Omental fat pad (tissue), 4 donors: ENCODE measurements around the gene NTN1. TPM values are rescaled to one million over a fixed set of nuclear protein-coding genes. Genes with fewer than 3 reads are reported as not detected.
A peak's percentile ranks its signal among the peaks of the same experiment; 100 is the strongest.

Source experiments
- ATAC-seq: fragments of 150-250 bp; one replicate; pipeline ENCODE4 v1.9.1; 2016; ENCODE audit warnings: mild to moderate bottlenecking, moderate library complexity; ENCODE audit not compliant: low FRiP score
- DNase-seq: peaks from one replicate; pipeline ENCODE4 v3.0.0-alpha.2; 2019; ENCODE audit warnings: low spot score
- total RNA-seq, 4 donors: library from RNA; depleted of rRNA; stranded (reverse); fragments of >200 nt; gene quantifications; one replicate each; pipeline ENCODE4 v1.1.0, GENCODE V29; 2016
- TF ChIP-seq, protein P1 (sequence below), 3 donors: fragments of 450-650 bp; IDR thresholded peaks; one replicate each; pipeline ENCODE4 v1.5.1; 2016 to 2017; ENCODE audit warnings: antibody characterized with exemption in 3 of 3, mild to moderate bottlenecking in 3 of 3, moderate library complexity in 2 of 3

Gene NTN1
- total RNA-seq, 4 donors from 2014 or later: 0.69 to 7.3 (median 2.5) TPM

GRCh38 chr17:9236286-9237052 lies 215.2 kb downstream of the NTN1 start:
- TF ChIP-seq, protein P1, sequence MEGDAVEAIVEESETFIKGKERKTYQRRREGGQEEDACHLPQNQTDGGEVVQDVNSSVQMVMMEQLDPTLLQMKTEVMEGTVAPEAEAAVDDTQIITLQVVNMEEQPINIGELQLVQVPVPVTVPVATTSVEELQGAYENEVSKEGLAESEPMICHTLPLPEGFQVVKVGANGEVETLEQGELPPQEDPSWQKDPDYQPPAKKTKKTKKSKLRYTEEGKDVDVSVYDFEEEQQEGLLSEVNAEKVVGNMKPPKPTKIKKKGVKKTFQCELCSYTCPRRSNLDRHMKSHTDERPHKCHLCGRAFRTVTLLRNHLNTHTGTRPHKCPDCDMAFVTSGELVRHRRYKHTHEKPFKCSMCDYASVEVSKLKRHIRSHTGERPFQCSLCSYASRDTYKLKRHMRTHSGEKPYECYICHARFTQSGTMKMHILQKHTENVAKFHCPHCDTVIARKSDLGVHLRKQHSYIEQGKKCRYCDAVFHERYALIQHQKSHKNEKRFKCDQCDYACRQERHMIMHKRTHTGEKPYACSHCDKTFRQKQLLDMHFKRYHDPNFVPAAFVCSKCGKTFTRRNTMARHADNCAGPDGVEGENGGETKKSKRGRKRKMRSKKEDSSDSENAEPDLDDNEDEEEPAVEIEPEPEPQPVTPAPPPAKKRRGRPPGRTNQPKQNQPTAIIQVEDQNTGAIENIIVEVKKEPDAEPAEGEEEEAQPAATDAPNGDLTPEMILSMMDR (IDR thresholded peaks at IDR 0.05): no peak
- ATAC-seq (no peak), DNase-seq (no peak)

DNA sequence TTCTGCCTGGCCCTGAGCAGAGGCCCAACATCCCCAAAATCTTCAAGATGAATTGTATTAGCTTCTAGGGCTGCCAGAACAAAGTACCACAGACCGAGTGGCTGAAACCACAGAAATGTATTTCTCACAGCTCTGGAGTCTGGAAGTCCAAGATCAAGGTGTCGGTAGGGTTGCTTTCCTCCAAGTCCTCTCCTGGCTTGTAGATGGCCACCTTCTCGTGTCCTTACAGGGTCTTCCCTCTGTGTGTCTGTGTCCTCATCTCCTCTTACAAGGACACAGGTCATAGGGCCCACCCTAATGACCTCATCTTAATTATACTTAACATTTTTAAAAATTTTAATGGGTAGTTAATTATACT lies 215.7 kb downstream of the NTN1 start:
- TF ChIP-seq, protein P1 (IDR thresholded peaks at IDR 0.05): no peak
- no peak for ATAC-seq
- DNase-seq: no peak

GRCh38 chr17:9237661-9238301 lies 216.5 kb downstream of the NTN1 start:
- TF ChIP-seq, protein P1 (IDR thresholded peaks at IDR 0.05): no peak
- ATAC-seq (no peak), DNase-seq (no peak)

DNA sequence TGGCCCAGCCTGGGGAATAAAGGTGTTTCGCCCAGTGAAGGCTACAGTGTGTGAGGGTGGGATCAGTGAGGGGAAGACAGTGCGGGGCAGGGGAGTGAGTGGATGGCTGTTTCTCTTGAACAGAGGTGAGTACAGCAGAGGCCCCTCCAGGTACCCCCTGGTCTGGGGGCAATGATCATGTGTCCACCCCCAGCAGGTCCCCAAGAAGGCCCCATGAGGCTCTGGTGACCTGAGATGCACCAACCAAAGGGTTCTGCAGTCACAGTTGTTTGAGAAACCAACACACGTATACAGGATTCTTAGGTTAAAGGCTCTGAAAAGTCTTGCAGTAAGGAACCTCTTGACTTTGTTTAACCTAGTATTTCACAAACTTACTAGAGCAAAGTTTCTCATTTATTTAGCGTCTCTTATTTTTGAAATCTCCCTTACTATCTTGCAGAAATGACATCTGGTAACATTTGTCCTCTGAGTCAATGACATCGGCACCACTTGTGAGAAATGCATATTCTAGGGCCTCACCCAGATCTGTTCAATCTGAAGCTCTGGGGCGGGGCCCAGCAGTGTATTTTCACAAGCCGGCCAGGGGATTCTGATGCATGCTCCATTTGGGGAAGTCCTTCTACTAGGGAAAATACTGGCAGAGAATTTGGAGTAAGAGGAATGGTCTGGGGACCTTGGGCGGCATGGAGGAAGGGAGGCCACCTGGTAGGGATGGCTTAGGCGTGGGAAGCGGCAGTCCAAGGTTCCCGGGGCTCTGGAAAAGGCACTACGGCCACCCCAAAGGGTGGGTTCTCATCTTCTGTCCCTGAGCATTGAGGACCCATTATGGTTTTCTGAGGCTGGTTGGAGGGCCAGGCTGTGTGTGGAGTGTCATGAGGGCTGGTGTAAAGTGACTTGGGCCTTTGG lies 217.3 kb downstream of the NTN1 start:
- no peak for DNase-seq

DNA sequence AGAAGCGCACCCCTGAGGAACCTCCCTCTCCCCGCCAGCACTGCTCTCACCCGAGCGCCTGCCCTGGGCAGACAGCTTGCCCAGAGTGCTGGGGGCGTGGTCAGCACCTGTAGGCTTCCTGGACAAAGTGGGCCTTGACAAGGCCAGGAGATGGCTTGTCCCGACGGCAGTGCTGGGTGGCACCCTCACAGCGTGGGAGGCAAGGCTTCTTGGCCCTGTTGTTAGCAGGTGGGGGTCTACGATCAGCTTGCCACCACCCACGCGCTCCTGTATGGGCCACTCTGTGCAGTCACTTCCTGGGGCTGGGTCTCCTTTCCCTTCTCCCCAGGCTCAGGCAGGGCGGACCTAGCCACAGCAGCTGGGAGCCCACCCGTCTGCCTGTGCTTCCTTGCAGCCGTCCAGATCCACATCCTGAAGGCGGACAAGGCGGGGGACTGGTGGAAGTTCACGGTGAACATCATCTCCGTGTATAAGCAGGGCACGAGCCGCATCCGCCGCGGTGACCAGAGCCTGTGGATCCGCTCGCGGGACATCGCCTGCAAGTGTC lies 218.0 kb downstream of the NTN1 start:
- DNase-seq: no peak
- TF ChIP-seq, protein P1 (IDR thresholded peaks at IDR 0.05): no peak
- no peak for ATAC-seq

More for the DNA sequence above, 217.3 kb downstream of the NTN1 start:
- TF ChIP-seq, protein P1 (IDR thresholded peaks at IDR 0.05): no peak
- ATAC-seq: no peak

DNA sequence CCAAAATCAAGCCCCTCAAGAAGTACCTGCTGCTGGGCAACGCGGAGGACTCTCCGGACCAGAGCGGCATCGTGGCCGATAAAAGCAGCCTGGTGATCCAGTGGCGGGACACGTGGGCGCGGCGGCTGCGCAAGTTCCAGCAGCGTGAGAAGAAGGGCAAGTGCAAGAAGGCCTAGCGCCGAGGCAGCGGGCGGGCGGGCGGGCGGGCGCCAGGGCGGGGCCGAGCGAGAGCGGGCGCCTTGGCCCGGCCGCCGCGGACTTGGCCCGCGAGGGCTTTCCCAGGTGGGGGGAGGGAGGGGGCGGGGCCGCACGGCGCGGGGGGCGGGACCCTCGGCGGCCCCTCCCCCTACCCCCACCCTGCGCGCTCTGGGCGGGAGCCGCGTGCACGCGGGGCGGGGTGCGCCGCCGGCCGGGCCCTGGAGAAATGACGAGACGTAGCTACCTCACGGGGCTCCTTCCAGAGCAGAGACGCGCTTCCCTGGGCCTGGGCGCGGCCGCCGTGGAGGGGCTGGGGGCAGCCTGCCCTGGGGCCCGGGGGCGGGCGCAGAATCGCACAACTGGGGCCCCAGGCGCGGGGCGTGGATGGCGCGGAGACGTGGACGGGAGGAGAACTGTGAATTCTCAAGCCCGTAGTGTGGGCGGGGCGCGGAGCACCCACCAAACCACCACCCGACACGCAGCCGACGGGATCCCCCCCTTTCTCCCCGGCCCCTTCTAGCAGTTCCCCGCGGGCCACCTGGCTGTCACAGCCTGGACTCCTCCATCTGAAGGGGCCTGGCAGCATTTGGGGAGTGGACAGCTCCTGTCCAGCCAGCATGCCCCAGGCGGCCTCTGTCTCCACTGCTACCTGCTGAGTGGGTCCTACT lies 218.7 kb downstream of the NTN1 start:
- TF ChIP-seq, protein P1 (IDR thresholded peaks at IDR 0.05): no peak
- peak; percentile 80 for ATAC-seq
- DNase-seq: no peak
